Sigmoid colon (tissue), 7 donors: ENCODE data around the gene FAP. TPM values are rescaled to one million over a fixed set of nuclear protein-coding genes. Genes with fewer than 3 reads are reported as not detected.

ENCODE experiments used
- DNase-seq: peaks from one replicate; pipeline ENCODE4 v3.0.0-alpha.2; 2019
- H3K27ac ChIP-seq, 4 donors: fragments of 200-600 bp; sonication (generic); one replicate each; pipeline ENCODE4 v1.5.1; 2016 to 2019; ENCODE audit warnings: mild to moderate bottlenecking in 1 of 4
- H3K27me3 ChIP-seq, 3 donors: fragments of 200-600 bp; sonication (generic); one replicate each; pipeline ENCODE4 v1.5.1; 2019; ENCODE audit warnings: mild to moderate bottlenecking in 1 of 3
- H3K36me3 ChIP-seq, 4 donors: fragments of 200-600 bp; sonication (generic); one replicate each; pipeline ENCODE4 v1.5.1; 2016 to 2019
- H3K4me1 ChIP-seq, 4 donors: fragments of 200-600 bp; sonication (generic); one replicate each; pipeline ENCODE4 v1.5.1; 2017 to 2019
- H3K4me3 ChIP-seq, 4 donors: fragments of 200-600 bp; sonication (generic); one replicate each; pipeline ENCODE4 v1.5.1; 2017 to 2019; ENCODE audit warnings: mild to moderate bottlenecking in 2 of 4, moderate library complexity in 1 of 4
- H3K9me3 ChIP-seq, 4 donors: fragments of 200-600 bp in 3 of 4; sonication (generic) in 3 of 4; one replicate each; pipeline versions ENCODE4 v1.5.1 to v1.6.1; 2013 to 2019
- EP300 ChIP-seq, 4 donors: sonication (generic); formaldehyde crosslinking; IDR thresholded peaks; one replicate each; pipeline ENCODE4 v1.6.1; 2017; ENCODE audit warnings: antibody characterized with exemption in 4 of 4
- POLR2A ChIP-seq, 2 donors: fragments of 450-650 bp; IDR thresholded peaks; one replicate each; pipeline ENCODE4 v1.6.1; 2016; ENCODE audit warnings: antibody characterized with exemption in 2 of 2, mild to moderate bottlenecking in 2 of 2, moderate library complexity in 2 of 2
- POLR2AphosphoS5 ChIP-seq, 4 donors: sonication (generic); formaldehyde crosslinking; IDR thresholded peaks; one replicate each; pipeline ENCODE4 v1.6.1; 2017; ENCODE audit warnings: antibody characterized with exemption in 4 of 4
- WGBS, 2 donors: extraction: QIAGEN DNeasy Blood & Tissue Kit; methylation state at CpG; one replicate each; pipeline ENCODE4 v1.1.7; 2013; 5-methylcytosine and 5-hydroxymethylcytosine counted together
- intact Hi-C: fragments of 100-400 bp; cut with DNase I; formaldehyde crosslinking; loops from one replicate; pipeline ENCODE4 v1.15.1; 2023
- polyA plus RNA-seq, 3 donors: library from polyadenylated mRNA; stranded (reverse); fragments of 200-250 nt; gene quantifications; one replicate each; pipeline ENCODE4 v1.2.3, GENCODE V29; 2013
- total RNA-seq, 4 donors: library from RNA; depleted of rRNA; stranded (reverse); fragments of >200 nt; gene quantifications; one replicate each; pipeline ENCODE4 v1.1.0, GENCODE V29; 2016
- TF ChIP-seq, protein P1 (sequence below), 4 experiments: fragments of 450-650 bp in 3 of 4; fragments of 200-600 bp in 1 of 4; IDR thresholded peaks; one replicate each; pipeline ENCODE4 v1.5.1; 2016 to 2019; ENCODE audit warnings: antibody characterized with exemption in 4 of 4, mild to moderate bottlenecking in 3 of 4, moderate library complexity in 2 of 4
- donor health status: healthy with polysubstance abuse.
- donor health status: Bipolar disorder and iron deficiency.
- donor health status: healthy.

Gene FAP
- total and polyA plus RNA-seq, 7 donors, result 2.2 to 35.7 (median 20.0) TPM; not detected in 2

DNA sequence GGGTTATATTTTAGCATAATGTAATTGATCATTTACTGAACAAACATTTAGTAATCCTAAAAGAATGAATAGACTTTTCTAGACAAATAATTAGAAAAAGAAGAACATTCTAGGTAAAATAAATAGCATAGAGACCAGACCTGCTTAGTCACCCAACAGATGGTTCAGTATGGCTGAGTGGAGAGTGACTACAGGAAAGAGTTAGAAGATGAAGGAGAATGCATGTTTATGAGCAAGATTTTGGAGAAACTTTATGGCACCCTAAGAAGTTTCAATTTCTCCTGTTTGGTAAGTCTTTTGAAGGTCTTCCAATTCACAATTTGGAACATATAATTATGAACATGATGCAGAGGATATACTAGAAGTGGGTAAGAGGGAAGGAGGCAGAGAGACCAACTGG is 32.9 kb downstream of the FAP start:
- no peak overlapping the region for H3K27ac ChIP-seq
- H3K4me3 ChIP-seq, result no peak overlapping the region
- H3K36me3 ChIP-seq, result no peaks in the 10 kb centered on the region
- H3K4me1 ChIP-seq, result no peaks in the 10 kb centered on the region
- H3K9me3 ChIP-seq, result no peaks in the 10 kb centered on the region
- no peak for TF ChIP-seq POLR2A (IDR thresholded peaks at IDR 0.05)
- no peak for TF ChIP-seq EP300 (IDR thresholded peaks at IDR 0.05)
- TF ChIP-seq POLR2AphosphoS5 (IDR thresholded peaks at IDR 0.05), result no peak
- TF ChIP-seq, protein P1, sequence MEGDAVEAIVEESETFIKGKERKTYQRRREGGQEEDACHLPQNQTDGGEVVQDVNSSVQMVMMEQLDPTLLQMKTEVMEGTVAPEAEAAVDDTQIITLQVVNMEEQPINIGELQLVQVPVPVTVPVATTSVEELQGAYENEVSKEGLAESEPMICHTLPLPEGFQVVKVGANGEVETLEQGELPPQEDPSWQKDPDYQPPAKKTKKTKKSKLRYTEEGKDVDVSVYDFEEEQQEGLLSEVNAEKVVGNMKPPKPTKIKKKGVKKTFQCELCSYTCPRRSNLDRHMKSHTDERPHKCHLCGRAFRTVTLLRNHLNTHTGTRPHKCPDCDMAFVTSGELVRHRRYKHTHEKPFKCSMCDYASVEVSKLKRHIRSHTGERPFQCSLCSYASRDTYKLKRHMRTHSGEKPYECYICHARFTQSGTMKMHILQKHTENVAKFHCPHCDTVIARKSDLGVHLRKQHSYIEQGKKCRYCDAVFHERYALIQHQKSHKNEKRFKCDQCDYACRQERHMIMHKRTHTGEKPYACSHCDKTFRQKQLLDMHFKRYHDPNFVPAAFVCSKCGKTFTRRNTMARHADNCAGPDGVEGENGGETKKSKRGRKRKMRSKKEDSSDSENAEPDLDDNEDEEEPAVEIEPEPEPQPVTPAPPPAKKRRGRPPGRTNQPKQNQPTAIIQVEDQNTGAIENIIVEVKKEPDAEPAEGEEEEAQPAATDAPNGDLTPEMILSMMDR (IDR thresholded peaks at IDR 0.05), result no peak
- H3K27me3 ChIP-seq, result no peaks in the 10 kb centered on the region
- no peak for DNase-seq
- intact Hi-C loops, result no loop called here

DNA sequence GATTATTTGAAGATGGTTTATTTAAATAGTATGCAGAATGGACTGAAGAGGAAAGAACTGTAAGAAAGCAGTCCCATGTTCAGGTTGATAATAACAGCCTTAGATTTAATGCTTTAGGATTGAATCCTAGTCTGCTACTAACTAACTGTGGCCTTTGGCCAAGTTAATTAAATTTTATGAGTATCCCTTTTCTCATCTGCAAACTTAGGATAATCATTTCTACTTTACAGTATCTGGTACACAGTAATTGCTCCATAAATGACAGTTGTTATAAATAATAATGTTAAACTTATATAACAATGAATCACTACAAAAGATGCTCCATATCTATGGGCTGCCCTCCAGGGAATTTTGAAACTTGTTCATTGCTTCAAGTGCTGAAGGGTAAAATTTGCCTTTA is 41.0 kb downstream of the FAP start:
- Histone ChIP-seq H3K4me1 (no peaks in the 10 kb centered on the region), H3K27me3 (no peaks in the 10 kb centered on the region), H3K9me3 (no peaks in the 10 kb centered on the region), H3K36me3 (no peaks in the 10 kb centered on the region), H3K27ac (no peak overlapping the region), H3K4me3 (no peak overlapping the region)
- intact Hi-C loops, result no loop called here
- DNase-seq, result no peak
- TF ChIP-seq EP300 (IDR thresholded peaks at IDR 0.05) (no peak), POLR2AphosphoS5 (IDR thresholded peaks at IDR 0.05) (no peak), POLR2A (IDR thresholded peaks at IDR 0.05) (no peak)
- TF ChIP-seq, protein P1 (IDR thresholded peaks at IDR 0.05), result no peak

DNA sequence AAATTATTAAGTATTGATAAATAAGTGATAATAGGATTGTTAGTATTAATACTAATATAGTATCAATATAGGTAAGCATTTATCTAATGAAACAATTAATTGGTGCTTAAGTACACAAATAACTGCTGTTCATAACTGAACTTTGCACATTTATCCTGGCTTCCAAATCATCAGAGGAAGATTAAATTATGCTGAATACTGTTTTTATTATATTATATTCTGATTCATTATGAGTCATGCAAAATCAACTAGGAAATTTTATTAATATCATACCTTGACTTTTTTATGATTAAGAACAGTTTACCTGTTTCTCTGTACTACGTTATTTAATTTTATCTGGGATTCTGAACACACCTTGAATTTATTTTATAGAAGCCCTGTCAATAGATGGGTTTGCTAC is 42.6 kb downstream of the FAP start:
- WGBS, 2 donors, result 85 to 86% methylated on average over 1 of the region's 1 CpG
- H3K27me3 ChIP-seq, result no peaks in the 10 kb centered on the region
- intact Hi-C loops, result no loop called here
- no peaks in the 10 kb centered on the region for H3K9me3 ChIP-seq
- H3K4me1 ChIP-seq, result no peaks in the 10 kb centered on the region
- no peaks in the 10 kb centered on the region for H3K36me3 ChIP-seq
- H3K27ac ChIP-seq, result no peak overlapping the region
- H3K4me3 ChIP-seq, result no peak overlapping the region
- TF ChIP-seq, protein P1 (IDR thresholded peaks at IDR 0.05), result no peak
- TF ChIP-seq POLR2AphosphoS5 (IDR thresholded peaks at IDR 0.05), result no peak
- no peak for TF ChIP-seq POLR2A (IDR thresholded peaks at IDR 0.05)
- TF ChIP-seq EP300 (IDR thresholded peaks at IDR 0.05), result no peak
- DNase-seq, result no peak

DNA sequence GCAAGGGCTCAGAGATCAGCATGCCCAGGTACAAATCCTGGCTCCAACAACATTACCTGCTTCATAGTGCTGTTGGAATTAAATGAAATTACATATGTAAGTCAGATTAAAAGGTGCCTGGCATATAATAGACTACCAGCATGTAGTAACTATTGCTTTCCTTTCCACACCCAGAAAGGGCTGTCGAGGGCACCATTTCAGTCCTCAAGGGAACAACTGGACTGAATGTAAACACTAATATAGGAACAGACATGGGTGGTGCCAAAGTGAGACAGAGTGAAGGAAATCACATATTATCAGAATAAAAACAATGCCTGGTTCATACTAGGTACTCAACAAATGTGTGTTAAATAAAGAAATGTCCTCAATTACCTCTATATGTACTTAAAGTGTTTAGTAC is 43.3 kb downstream of the FAP start:
- TF ChIP-seq EP300 (IDR thresholded peaks at IDR 0.05), result no peak
- no peak for TF ChIP-seq POLR2AphosphoS5 (IDR thresholded peaks at IDR 0.05)
- TF ChIP-seq POLR2A (IDR thresholded peaks at IDR 0.05), result no peak
- TF ChIP-seq, protein P1 (IDR thresholded peaks at IDR 0.05), result no peak
- Histone ChIP-seq H3K27ac (no peak overlapping the region), H3K36me3 (peaks cover 0 to 3% (median 0%) of the 10 kb centered on the region in 4 donors), H3K9me3 (no peaks in the 10 kb centered on the region), H3K4me3 (no peak overlapping the region), H3K27me3 (no peaks in the 10 kb centered on the region), H3K4me1 (no peaks in the 10 kb centered on the region)
- DNase-seq, result no peak
- intact Hi-C loops, result no loop called here
- 8 to 67% methylated on average over 1 of the region's 1 CpG for WGBS, 2 donors

DNA sequence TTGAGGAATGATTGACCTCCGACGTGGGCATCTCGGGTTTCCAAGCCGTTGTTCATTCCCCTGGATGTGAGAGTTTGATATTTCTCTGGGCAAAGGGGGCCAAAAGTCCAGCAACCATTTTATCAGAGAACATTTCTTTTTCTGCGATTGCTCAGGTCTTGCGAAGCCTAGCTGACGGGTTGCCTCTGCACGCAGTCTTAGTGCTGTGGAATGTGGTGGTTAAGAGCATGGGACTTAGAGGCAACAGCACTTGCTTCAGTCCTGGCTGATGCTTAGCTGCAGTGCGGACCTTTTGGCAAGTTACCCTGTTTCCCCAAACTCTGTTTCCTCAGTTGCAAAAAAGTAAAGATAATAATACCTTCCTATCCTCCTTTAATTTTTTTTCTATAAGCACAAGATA is 45.0 kb downstream of the FAP start:
- no peaks in the 10 kb centered on the region for H3K9me3 ChIP-seq
- H3K36me3 ChIP-seq, result peaks cover 0 to 3% (median 0%) of the 10 kb centered on the region in 4 donors
- H3K27ac ChIP-seq, result no peak overlapping the region
- H3K4me1 ChIP-seq, result no peaks in the 10 kb centered on the region
- intact Hi-C loops, result no loop called here
- H3K4me3 ChIP-seq, result no peak overlapping the region
- no peak for DNase-seq
- WGBS, 2 donors, result 92 to 94% methylated on average over 9 of the region's 9 CpGs
- H3K27me3 ChIP-seq, result no peaks in the 10 kb centered on the region
- TF ChIP-seq POLR2A (IDR thresholded peaks at IDR 0.05) (no peak), POLR2AphosphoS5 (IDR thresholded peaks at IDR 0.05) (no peak), EP300 (IDR thresholded peaks at IDR 0.05) (no peak)
- TF ChIP-seq, protein P1 (IDR thresholded peaks at IDR 0.05), result no peak
